Activated naive CD4-positive, alpha-beta T cell treated with Interleukin-2 at 50 U/mL for 16 hours (primary cell): ENCODE measurements around the gene CD40.
A peak's percentile ranks its signal among the peaks of the same experiment; 100 is the strongest.
"Not testable (repeated sequence)": the region's sequence is repeated elsewhere in the genome, so short reads cannot be mapped to it uniquely, and the experiment has no call there.

ENCODE experiments used
- DNase-seq: peaks from one replicate; pipeline ENCODE4 v3.0.0-alpha.2; 2020

CD40 gene

DNA sequence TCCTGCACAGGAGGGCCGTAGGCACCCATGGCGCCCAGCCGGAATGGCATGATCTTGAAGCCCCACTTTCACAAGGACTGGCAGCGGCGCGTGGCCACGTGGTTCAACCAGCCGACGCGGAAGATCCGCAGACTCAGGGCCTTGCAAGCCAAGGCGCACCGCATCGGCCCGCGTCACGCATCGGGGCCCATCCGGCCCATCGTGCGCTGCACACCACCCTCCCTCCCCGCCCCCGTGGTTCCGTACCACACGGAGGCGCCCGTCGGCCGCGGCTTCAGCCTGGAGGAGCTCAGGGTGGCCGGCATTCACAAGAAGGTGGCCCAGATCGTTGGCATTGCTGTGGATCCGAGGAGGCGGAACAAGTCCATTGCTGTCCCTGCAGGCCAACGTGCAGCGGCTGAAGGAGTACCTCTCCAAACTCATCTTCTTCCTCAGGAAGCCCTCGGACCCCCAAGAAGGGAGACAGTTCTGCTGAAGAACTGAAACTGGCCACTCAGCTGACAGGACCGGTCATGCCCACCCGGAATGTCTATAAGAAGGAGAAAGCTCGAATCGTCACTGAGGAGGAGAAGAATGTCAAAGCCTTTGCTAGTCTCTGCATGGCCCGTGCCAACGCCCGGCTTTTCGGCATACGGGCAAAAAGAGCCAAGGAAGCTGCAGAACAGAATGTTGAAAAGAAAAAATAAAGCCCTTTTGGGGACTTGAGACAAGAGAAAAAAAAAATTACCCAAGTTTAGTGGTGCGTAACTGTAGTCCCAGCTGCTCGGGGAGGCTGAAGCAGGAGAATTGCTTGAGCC is 18.4 kb upstream of the CD40 start:
- no peak for DNase-seq

DNA sequence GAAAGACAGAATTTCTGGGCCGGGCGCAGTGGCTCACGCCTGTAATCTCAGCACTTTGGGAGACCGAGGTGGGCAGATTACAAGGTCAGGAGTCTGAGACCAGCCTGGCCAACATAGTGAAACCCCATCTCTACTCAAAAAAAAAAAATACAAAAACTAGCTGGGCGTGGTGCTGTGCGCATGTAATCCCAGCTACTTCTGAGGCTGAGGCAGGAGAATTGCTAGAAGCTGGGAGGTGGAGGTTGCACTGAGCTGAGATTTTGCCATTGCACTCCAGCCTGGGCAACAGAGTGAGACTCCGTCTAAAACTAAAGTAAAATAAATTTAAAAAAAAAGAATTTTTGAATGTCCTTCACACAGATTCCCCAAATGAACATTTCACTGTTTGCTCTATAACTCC is 17.7 kb upstream of the CD40 start:
- DNase-seq = not testable (repeated sequence)

DNA sequence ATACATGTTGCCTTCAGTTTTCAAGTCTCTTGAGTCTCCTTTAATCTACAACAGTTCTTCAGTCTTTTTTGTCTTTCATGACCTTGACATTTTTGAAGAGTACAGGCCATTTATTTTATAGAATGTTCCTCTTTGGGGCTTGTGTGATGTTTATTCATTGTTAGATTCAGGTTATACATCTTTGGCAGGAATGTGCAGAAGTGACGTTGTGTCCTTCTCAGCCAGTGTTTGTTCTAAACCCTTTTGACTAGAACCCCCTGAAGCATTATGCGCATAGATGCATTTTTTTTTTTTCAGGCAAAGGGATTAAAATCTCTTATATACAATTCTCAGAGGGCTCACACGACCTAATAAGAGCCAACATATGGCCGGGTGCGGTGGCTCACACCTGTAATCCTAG is 17.1 kb upstream of the CD40 start:
- no peak for DNase-seq

DNA sequence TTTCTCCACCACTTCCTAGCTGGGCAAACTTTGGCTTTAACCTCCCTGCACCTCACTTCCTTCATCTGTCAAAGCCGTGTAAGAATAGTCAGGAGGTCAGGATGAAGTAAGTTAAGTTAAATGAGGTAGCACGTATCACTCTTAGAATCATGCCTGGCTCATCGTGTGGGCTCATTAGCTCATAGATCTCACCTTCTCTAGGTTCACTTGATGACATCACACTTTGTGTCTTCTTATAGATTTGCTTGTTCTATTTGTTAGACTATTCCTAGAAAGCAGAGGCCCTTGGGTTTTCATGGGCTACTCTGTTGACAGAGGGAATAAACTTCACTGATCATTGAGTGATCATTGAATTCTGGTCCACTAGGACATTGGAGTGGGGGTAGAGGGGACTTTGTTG is 16.2 kb upstream of the CD40 start:
- no peak for DNase-seq

DNA sequence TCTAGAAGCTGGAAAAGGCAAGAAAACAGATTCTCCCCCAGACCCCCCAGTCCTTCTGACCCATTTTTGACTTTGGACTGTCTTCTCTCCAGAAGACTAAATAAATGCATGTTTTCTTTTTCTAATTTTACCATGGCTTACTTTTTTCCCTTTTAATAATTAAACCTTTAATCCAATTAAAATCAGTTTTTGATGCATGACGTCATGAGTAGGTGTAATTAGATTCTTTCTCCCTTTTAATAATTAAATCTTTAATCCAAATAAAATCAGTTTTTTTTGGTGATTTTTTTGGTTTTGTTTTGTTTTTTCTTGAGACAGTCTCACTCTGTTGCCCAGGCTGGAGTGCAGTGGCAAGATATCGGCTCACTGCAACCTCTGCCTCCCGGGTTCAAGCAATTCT is 15.2 kb upstream of the CD40 start:
- no peak for DNase-seq

DNA sequence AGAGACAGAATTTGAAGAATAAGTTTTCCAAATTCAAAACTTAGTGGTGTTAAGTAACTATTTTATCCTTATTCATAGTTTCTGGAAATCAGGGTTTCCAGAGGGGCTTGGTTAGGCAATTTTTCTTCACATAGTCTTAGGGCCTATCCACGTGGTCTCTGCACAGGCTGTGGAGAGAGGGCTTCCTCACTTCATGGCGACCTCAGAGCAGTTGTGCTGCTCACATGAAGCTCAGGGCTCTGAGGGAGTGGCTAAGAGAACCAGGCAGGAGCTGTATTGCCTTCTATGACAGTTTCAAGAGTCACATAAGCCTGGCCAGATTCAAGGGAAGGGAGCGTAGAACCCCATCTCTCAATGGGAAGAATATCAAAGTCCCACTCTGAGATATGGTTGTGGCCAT is 13.9 kb upstream of the CD40 start:
- DNase-seq = no peak

DNA sequence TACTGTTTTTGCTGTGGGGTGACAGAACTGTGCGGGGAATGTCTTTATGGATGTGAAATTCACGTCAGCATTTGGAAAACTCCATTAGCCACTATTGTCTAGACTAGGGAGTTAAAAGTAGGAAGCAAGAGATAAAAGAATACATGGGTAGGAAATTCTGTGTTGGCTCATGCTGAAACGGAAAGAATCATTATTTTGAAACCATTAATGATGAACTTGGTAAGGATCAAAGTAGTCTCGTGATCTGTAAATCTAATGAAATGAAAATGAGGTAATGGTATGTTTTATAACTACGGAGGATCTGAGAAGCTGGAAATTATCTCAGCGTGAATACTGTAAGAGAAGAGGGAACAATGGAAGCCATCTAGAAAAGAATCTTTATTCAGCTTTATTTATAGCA is 11.1 kb upstream of the CD40 start:
- DNase-seq = no peak

DNA sequence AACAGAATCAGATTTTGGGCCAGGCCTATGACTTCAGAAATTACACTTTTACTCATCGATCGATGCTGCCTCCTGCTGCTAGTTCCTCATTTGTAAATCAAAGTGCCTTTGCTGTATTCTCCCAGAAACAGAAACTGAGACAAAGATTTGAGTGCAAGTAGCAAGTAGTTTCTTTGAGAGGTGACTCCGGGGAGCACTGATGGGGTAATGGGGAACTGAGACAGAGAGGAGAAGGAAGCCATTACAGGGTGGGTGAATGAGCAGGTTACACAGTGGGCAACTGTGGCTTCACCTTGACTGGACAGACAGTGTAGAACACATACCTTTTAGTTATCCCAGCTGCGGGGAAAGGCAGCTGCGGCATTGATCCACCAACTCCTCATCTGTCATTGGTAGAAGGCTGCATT is 9.7 kb upstream of the CD40 start:
- no peak for DNase-seq

DNA sequence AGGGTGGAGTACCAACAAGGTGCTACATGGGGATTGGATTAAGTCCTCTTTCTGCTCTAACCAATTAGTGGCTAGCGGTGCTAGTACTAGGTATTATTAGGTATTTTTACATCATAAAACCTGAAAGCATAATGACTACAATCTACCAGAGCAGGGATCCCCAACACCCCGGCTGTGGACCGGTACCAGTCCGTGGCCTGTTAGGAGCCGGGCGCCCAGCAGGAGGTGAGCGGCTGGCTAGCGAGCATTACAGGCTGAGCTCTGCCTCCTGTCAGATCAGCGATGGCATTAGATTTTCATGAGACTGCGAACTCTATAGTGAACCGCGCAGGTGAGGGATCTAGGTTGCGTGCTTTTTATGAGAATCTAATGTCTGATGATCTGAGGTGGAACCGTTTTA is 9.1 kb upstream of the CD40 start:
- DNase-seq = no peak

DNA sequence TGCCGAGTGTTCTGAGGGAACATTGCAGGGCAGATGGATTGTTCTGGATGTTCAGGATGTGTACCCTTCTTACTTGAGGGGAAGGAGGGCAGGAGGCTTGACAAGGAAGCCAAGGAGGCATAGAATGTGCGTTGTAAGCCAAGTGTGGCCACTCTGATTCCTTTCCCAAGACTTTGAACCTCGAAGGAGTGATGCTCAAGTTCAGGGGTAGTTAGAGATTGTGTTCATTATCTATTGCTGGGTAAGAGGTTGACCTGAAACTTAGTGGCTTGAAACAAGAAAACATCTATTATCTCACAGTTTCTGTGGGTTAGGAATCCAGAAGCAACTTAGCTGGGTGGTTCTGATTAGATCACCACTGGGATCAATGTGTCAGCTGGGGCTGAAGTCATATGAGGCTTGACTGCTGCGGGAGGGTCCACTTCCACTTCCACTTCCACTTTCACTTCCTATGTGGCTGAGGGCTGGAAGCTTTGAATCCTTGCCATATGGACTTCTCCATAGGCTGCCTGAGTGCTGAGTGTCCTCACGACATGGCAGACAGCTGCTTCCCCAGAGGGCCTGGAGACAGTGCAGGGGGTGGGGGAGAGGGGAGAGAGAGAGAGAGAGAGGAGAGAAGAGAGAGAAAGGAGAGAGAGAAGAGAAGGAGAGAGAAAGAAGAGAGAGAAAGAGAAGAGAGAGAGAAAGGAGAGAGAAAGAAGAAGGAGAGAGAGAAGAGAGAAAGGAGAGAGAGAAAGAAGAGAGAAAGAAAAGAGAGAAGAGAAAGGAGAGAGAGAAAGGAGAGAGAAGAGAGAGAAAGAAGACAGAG is 6.9 kb upstream of the CD40 start:
- DNase-seq = peak; percentile 14

DNA sequence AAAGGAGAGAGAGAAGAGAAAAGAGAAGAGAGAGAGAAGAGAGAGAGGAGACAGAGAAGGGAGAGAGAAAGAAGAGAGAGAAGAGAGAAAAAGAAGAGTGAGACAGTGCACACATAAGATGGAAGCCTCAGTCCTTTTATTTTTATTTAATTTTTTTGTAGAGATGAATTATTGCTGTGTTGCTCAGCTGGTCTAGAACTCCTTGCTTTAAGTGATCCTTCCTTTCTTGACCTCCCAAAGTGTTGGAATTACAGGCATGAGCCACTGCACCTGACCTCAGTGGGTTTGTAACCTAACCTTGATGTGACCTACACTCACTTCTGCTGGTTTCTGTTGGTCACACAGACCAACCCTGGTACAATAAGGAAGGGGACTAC is 6.3 kb upstream of the CD40 start:
- no peak for DNase-seq

DNA sequence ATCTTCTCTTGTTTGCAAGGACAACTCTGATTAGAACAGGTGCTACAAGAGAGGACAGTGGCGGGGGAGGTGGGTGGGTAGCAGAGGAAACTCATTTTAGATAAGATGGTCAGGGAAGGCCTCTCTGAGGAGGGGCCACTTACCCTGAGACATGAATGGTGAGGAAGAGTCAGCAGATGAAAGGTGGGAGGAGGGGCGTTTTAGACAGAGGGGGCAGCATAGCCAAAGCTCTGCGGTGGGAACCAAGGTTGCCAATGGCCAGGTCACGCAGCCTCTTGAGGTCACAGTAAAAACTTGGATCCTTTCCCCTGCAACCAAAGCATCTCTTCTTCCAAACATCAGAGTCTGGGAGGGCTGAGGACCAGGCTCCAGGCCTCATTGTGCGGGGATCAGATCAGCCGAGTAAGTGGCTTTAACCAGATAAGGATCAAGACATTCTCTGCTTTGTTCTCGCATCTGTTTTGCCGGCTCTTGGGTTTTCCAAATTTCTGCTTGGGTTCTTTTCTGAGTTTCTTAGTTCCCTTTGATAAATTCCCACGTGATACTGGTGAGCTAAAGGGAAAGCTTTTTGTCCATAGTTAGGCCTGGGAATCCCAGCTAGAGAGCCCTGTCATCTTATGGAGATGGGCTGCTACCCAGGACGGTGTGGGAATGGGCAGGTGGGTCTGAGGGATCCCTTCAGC is 5.5 kb upstream of the CD40 start:
- no peak for DNase-seq

DNA sequence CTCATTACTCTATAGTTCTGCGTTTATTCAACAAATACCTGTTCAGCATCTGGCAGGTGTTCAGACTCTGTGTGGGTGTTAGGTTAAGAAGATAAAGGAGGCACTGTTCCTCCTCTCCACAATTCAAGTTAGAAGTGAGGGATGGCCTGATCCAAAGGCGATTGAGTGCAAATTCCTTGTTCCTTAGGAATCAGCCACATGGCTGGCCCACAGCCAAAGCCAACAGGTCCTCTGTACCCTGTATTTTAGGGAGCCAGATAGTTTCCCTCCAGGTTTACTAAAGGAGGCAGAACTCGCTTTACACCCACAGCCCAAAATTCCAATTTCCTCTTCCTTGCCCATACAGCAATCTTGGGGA is 5.0 kb upstream of the CD40 start:
- no peak for DNase-seq

DNA sequence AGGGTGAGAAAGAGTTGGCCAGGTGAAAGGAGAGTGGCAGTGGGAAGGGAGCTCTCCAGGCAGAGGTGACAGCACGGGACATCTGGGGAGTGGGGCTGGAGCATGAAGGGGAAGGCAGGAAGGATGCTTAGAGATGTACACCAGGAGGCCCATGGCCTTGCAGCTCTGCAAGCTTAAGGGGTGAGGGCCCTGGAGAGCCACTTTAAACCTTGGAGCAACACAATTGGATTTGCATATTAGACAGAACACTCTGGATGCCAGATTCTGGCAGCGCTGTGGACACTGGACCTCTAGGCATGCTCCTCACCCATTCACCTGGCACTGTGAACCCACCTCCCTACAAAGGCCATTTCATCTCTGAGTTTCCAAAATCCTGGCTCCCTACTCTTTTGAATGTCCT is 3.7 kb upstream of the CD40 start:
- no peak for DNase-seq

DNA sequence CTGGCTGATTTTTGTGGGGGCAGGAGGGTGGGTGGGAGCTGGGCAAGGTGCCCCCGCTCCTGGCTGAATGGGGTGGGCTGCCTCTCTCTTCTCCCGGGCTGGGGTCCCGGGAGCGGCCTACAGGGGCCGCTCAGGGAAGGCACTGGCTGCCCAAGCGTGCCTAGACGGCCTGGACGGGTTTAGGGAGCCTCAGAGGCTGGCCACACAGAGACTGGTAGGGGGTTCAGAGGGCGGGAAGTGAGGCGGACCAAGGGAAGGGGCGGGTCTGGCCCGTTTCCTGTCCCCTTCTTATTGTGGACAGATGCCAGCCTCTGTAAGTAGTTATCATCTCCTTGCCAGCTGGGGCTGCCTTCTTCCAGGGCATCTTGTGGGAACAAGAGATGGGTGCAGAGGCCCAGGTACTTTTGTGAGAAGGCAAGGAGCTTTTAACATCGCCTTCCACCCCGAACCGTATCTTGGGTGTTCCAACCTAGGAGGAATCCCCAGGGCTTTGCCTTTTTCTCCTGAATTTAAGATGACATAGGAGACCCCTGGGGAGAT is 437 bp downstream of the CD40 start:
- DNase-seq = no peak

DNA sequence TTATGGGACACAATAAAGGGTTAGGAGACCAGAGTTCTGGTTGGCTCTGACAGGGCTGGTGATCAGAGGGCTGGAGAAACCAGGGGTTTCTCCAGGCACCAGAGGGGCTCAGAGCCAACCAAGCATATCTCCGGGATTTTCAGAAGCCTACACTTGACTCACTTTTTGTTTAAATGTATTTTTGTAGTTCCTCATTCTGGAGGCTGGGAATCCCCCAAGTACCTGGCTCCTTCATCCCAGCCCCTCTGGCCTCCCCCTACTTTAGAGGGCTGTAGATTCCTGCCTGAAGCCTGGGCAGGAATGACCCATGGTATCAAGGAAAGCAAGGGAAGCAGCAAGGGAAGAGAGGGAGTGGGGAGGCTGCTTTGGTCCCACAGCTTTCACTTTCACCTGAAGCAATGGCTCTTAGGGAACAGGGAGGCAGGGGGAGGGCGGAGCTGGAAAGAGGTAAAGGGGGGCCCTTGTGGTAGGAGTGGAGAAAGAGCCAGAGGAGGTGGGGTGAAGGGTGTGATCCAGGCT is 973 bp downstream of the CD40 start:
- no peak for DNase-seq

DNA sequence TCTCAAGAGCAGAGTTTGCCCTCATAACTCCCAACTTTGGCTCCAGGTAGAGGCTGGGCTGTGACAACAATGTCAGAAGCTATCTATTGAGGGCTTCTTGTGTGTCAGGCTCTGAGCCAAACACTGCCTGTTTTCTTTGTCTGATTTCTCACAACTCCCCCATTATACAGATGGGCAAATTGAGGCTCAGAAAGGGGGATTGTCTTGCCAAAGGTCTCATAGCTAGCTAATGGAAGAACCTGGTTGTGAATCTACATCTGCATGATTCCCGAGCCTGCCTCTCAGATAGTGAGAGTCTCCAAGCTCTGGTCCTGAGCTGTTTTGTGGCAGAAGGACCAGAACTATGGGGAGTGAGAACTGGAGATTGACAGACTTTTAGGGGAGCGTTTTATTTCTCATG is 1.4 kb downstream of the CD40 start:
- DNase-seq = no peak

DNA sequence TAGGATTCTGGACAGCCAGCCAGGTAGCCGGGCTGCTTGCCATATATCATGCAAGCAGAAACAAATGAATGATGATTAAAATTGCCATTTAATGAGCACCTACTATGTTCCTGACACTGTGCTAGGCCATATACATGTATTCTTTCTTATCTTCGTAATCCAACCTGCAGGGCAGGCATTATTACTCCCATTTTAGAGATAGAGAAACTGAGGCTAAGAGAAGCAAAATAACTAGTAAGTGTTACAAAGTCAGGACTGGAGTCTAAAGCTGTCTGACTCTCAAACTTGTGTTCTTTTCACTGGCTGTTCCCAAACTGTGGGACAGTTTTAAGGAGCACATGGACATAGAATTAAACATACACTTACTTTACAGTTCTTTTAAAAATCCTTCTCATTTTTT is 2.0 kb downstream of the CD40 start:
- DNase-seq = no peak

DNA sequence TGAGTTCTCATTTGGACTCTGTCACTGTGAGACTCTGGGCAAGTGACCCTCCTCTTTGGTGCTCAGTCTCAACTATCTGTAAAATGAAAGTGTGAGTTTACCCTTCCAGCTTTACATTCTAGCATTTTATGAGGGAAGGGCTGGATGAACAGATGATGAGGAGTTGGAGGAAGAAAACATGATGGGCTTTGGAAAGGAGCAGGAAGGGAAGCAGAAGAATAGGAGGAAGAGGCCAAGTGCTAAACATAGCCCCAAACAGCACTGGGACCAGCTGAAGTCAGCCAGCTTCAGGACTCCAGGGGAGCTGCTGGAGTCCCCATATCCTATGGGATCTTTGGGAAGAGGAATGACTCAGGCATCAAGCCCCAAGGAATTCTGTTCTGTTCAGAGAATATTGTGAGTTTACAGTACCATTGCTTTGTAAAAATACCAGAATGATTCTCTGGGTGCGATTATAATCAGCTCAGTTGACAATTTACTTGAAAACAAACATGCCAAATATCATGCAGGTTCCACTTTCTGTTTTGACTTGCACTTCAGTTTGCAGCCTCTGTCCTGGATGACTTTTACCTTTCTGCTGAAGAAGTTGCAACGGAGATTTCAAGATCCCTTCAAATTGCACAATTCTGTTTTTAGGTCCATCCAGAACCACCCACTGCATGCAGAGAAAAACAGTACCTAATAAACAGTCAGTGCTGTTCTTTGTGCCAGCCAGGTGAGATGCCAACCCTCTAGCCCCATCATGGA is 3.2 kb downstream of the CD40 start:
- DNase-seq = no peak

DNA sequence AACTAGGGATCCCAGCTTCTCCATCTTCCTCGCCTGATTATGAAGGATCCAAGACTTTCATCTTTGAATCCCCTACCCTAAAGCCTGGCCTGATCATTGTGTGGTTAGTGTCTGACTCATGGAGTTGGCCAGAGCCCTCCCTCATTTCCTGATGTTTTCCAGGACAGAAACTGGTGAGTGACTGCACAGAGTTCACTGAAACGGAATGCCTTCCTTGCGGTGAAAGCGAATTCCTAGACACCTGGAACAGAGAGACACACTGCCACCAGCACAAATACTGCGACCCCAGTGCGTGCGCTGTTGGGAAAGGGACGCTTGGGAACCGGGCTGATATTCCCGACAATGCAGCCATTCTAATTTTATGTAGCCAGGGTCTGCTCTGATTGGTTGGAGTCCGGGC is 4.0 kb downstream of the CD40 start:
- DNase-seq = no peak

DNA sequence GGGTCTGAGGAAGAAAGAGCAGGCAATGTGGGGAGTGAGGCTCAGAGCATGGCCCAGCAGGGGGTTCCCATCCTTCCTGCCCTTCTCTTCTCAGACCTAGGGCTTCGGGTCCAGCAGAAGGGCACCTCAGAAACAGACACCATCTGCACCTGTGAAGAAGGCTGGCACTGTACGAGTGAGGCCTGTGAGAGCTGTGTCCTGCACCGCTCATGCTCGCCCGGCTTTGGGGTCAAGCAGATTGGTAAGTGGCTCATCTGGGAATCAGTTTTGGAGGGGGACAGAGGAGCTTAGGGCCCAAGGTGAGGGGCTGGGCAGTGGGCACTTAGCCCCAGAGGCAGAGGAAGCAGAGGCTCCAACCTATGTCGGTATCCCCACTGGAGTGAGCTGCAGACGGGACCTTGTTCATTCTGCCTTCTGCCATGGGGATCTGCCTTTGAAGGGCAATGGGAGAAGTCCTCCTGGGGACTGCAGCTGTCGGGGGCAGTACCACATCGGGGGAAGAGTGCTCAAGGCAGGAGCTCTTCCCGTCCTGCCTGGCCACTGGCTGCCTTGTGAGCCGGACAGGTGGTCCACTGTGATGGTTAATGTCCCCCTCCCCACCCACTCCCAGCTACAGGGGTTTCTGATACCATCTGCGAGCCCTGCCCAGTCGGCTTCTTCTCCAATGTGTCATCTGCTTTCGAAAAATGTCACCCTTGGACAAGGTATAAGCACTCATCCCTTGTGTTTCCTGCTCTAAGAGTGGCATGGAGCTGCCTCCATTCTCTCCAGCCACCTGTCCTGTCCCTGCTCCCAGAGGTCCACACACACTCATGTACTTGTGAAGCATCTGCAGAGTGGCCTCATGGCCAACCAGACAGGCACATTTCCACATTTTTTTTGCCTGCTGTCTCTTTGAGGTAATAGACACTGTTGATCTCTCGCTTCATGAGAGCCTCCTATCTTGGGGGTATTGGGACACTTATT is 4.7 kb downstream of the CD40 start:
- DNase-seq = no peak
